ENCODE measurements around the gene KRTAP5-2.
"Not testable (repeated sequence)": the region's sequence is repeated elsewhere in the genome, so short reads cannot be mapped to it uniquely, and the experiment has no call there.

KRTAP5-2 gene

GRCh38 chr11:1586699-1587098, 11.4 kb downstream of the KRTAP5-2 start:
- DNase-seq, result peak; percentile 69

GRCh38 chr11:1584661-1585370, 13.3 kb downstream of the KRTAP5-2 start, which contains the start of gene KRTAP5-1:
Gene KRTAP5-1 (minus strand): TSS chr11:1585283. CDS start chr11:1585249, 34 bp downstream.
- DNase-seq, result not testable (repeated sequence)

- DNase-seq, result not testable (repeated sequence)
Measured at GRCh38 chr11:1582909-1583308, 15.2 kb downstream of the KRTAP5-2 start.

- no peak for DNase-seq
Measured at GRCh38 chr11:1581976-1582375, 16.1 kb downstream of the KRTAP5-2 start.

- DNase-seq, result no peak
Measured at GRCh38 chr11:1576825-1577224, 21.3 kb downstream of the KRTAP5-2 start.

- not testable (repeated sequence) for DNase-seq
Measured at GRCh38 chr11:1575756-1576155, 22.3 kb downstream of the KRTAP5-2 start.

- no peak for DNase-seq
Measured at GRCh38 chr11:1574933-1575242, 23.2 kb downstream of the KRTAP5-2 start.

GRCh38 chr11:1574238-1574932, 23.7 kb downstream of the KRTAP5-2 start:
- no peak for DNase-seq

- no peak for DNase-seq
Measured at GRCh38 chr11:1573903-1574237, 24.2 kb downstream of the KRTAP5-2 start.

GRCh38 chr11:1573077-1573902, 24.8 kb downstream of the KRTAP5-2 start:
- no peak for DNase-seq

GRCh38 chr11:1572197-1573076, 25.7 kb downstream of the KRTAP5-2 start, which contains the start of gene DUSP8:
Gene DUSP8 (minus strand): TSS chr11:1572271. CDS start chr11:1565826, 6,445 bp downstream.
- DNase-seq, result peak; percentile 55

GRCh38 chr11:1571760-1572196, 26.3 kb downstream of the KRTAP5-2 start:
- DNase-seq, result no peak

GRCh38 chr11:1570896-1571759, 27.0 kb downstream of the KRTAP5-2 start:
- no peak for DNase-seq

- DNase-seq, result no peak
Measured at GRCh38 chr11:1570531-1570895, 27.6 kb downstream of the KRTAP5-2 start.

- no peak for DNase-seq
Measured at GRCh38 chr11:1570001-1570453, 28.1 kb downstream of the KRTAP5-2 start.

- no peak for DNase-seq
Measured at GRCh38 chr11:1569251-1569780, 28.8 kb downstream of the KRTAP5-2 start.

GRCh38 chr11:1568441-1568911, 29.6 kb downstream of the KRTAP5-2 start:
- DNase-seq, result no peak

GRCh38 chr11:1567721-1568100, 30.4 kb downstream of the KRTAP5-2 start:
- no peak for DNase-seq

GRCh38 chr11:1567052-1567720, 30.9 kb downstream of the KRTAP5-2 start:
- DNase-seq, result no peak

- no peak for DNase-seq
Measured at GRCh38 chr11:1566381-1567051, 31.6 kb downstream of the KRTAP5-2 start.

All from NCI-H2171 (cell line).